Astrocyte of the cerebellum (primary cell): ENCODE results near the gene WDR49.
A peak's percentile ranks its signal among the peaks of the same experiment; 100 is the strongest.

Experiments
- DNase-seq: peaks from one replicate; pipeline ENCODE4 v3.0.0-alpha.2; 2011; ENCODE audit warnings: low read depth
- H3K4me3 ChIP-seq: 2 replicates; pipeline ENCODE4 v1.5.1; 2011; ENCODE audit warnings: mild to moderate bottlenecking, low read depth, low read length, moderate library complexity
- CTCF ChIP-seq: IDR thresholded peaks from 2 replicates; pipeline ENCODE4 v1.5.1; 2012; ENCODE audit warnings: low read length, low read depth, moderate library complexity, mild to moderate bottlenecking; ENCODE audit errors: missing control alignments
- in situ Hi-C: cut with HindIII; loops from 2 replicates; pipeline ENCODE4 v1.10.0; 2017; ENCODE audit warnings: low sequenced_read_pairs

WDR49 gene

GRCh38 chr3:167493244-167493643 is 160.5 kb downstream of the WDR49 start:
- peak; percentile 39 for TF ChIP-seq CTCF
- no peak overlapping the region for H3K4me3 ChIP-seq
- DNase-seq, result no peak
- in situ Hi-C loops, result no loop called here

GRCh38 chr3:167491621-167492020 is 162.1 kb downstream of the WDR49 start:
- no peak for TF ChIP-seq CTCF
- in situ Hi-C loops, result no loop called here
- no peak overlapping the region for H3K4me3 ChIP-seq
- DNase-seq, result no peak

DNA sequence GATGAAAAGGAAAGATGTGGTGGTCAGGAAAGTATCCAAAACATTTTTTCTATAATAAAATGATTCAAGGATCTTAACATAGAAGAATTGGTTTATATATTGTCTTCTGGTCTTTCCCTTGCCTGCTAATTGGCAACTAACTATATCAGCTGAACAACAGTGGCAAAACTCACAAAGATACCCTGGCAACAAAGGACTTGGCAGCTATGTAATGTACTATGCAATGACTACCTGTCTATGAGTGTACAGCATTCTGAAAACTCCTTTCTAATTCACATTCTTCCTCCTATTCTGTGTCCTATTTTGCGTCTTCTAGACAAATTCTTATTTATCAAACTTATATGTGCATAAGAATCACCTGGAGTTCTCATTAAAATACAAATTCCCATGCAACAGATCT is 164.2 kb downstream of the WDR49 start:
- no peak for TF ChIP-seq CTCF
- no peak overlapping the region for H3K4me3 ChIP-seq
- in situ Hi-C loops, result no loop called here

DNA sequence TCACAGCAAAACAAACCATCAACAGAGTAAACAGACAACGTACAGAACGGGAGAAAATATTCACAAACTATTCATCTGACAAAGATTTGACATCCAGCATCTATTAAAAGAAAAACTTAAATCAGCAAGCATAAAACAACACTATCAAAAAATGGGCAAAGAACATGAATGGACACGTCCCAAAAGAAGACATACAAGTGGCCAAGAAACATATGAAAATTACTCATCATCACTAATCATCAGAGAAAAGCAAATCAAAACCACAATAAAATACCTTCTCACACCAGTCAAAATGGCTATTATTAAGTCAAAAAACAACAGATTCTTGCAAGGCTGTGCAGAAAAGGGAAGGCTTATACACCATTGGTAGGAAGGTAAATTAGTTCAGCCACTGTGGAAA is 166.2 kb downstream of the WDR49 start:
- no peak for TF ChIP-seq CTCF
- H3K4me3 ChIP-seq, result no peak overlapping the region
- in situ Hi-C loops, result no loop called here
- no peak for DNase-seq

More for the DNA sequence above, 164.2 kb downstream of the WDR49 start:
- DNase-seq, result peak; percentile 6

DNA sequence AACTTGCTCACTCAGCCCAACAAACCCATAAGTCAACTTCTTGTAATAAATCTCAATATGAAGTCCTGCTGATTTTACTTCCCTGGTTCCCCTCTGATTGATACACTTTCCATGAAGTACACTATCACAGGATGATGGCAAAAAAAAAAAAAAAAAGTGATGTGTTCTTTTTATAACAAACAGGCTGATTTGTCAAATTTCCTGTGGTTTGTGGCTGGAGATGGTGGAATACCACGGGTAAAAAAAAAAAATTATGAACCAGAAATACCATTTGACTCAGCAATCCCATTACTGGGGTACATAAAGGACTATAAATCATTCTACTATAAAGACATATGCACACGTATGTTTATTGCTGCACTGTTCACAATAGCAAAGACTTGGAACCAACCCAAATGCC is 169.2 kb downstream of the WDR49 start:
- DNase-seq, result no peak
- in situ Hi-C loops, result no loop called here

GRCh38 chr3:167483708-167484475 is 169.8 kb downstream of the WDR49 start:
- no peak for TF ChIP-seq CTCF
- in situ Hi-C loops, result no loop called here
- no peak for DNase-seq
- no peak overlapping the region for H3K4me3 ChIP-seq

More for the DNA sequence above, 169.2 kb downstream of the WDR49 start:
- TF ChIP-seq CTCF, result no peak
- no peak overlapping the region for H3K4me3 ChIP-seq
